Neural cell (in vitro differentiated cells): ENCODE results near the gene PSMC3.

ENCODE experiments used
- CTCF ChIP-seq: fragments of 450-650 bp; IDR thresholded peaks from 2 replicates; pipeline ENCODE4 v1.5.1; 2014; ENCODE audit warnings: antibody characterized with exemption, mild to moderate bottlenecking, moderate library complexity; ENCODE audit not compliant: poor library complexity, severe bottlenecking
- SMC3 ChIP-seq: fragments of 450-650 bp; conservative IDR thresholded peaks from 2 replicates; pipeline ENCODE4 v1.6.1; 2014; ENCODE audit warnings: antibody characterized with exemption, mild to moderate bottlenecking, moderate library complexity; ENCODE audit not compliant: poor library complexity

- TF ChIP-seq CTCF (no peak), SMC3 (no peak)
These were observed 38.2 kb upstream of the PSMC3 start for GRCh38 chr11:47464483-47464882.
